ENCODE results near the gene LTBP3. TPM values are rescaled to one million over a fixed set of nuclear protein-coding genes. Genes with fewer than 3 reads are reported as not detected.

Gene LTBP3
- polyA plus RNA-seq, 1 donor from 2014 or later: 4.6 TPM

Small RNA genes within 50 kb of the gene (small RNA-seq; reads per million reads assigned to genes)
- gene AP001362.1: 0 reads per million in 3 experiments
- gene RF01684: 0 reads per million in 3 experiments

Other genes with a start within 250 kb of the LTBP3 start
- 0.56 and 1.3 TPM in 2 replicates for gene CDC42EP2, start 243.5 kb downstream of the LTBP3 start, polyA plus RNA-seq
- gene DPF2, start 224.5 kb downstream of the LTBP3 start, polyA plus RNA-seq: 57.8 and 60.9 TPM in 2 replicates
- gene TIGD3, start 203.6 kb downstream of the LTBP3 start, polyA plus RNA-seq: 16.1 and 23.1 TPM in 2 replicates
- 0.66 TPM in 1 of 2 replicates, not detected in the other for gene SLC25A45, start 175.7 kb downstream of the LTBP3 start, polyA plus RNA-seq
- 17.2 and 22.2 TPM in 2 replicates for gene FRMD8, start 171.7 kb downstream of the LTBP3 start, polyA plus RNA-seq
- 2.6 and 4.2 TPM in 2 replicates for gene NEAT1, start 135.6 kb downstream of the LTBP3 start, polyA plus RNA-seq
- 1,383 and 1,630 TPM in 2 replicates for gene MALAT1, start 59.3 kb downstream of the LTBP3 start, polyA plus RNA-seq
- 48.3 and 56.2 TPM in 2 replicates for gene SCYL1, start 33.3 kb downstream of the LTBP3 start, polyA plus RNA-seq
- 35.4 and 36.2 TPM in 2 replicates for gene ZNRD2, start 12.1 kb upstream of the LTBP3 start, polyA plus RNA-seq
- gene FAM89B, start 14.2 kb upstream of the LTBP3 start, polyA plus RNA-seq: 75.1 and 86.1 TPM in 2 replicates
- 18.3 and 19.8 TPM in 2 replicates for gene EHBP1L1, start 17.7 kb upstream of the LTBP3 start, polyA plus RNA-seq
- gene KCNK7, start 37.4 kb upstream of the LTBP3 start, polyA plus RNA-seq: 1.1 TPM in 1 of 2 replicates, not detected in the other
- 3.9 and 6.6 TPM in 2 replicates for gene MAP3K11, start 55.9 kb upstream of the LTBP3 start, polyA plus RNA-seq
- 7.8 and 8.1 TPM in 2 replicates for gene PCNX3, start 57.4 kb upstream of the LTBP3 start, polyA plus RNA-seq
- gene SIPA1, start 79.7 kb upstream of the LTBP3 start, polyA plus RNA-seq: 0.16 and 6.5 TPM in 2 replicates
- gene RELA, start 104.6 kb upstream of the LTBP3 start, polyA plus RNA-seq: 19.3 and 19.5 TPM in 2 replicates
- 102 and 109 TPM in 2 replicates for gene KAT5, start 153.9 kb upstream of the LTBP3 start, polyA plus RNA-seq
- 38.4 and 43.8 TPM in 2 replicates for gene RNASEH2C, start 162.4 kb upstream of the LTBP3 start, polyA plus RNA-seq
- gene AP5B1, start 222.6 kb upstream of the LTBP3 start, polyA plus RNA-seq: 0.52 and 1.3 TPM in 2 replicates
- not detected in 2 replicates for gene OVOL1, start 228.7 kb upstream of the LTBP3 start, polyA plus RNA-seq

Data from neural cell (in vitro differentiated cells).